ENCODE data around the gene EIF4A2. TPM values are rescaled to one million over a fixed set of nuclear protein-coding genes. Genes with fewer than 3 reads are reported as not detected.

The EIF4A2 gene
- polyA plus RNA-seq, 3 donors = 281 to 425 (median 396) TPM

Other genes starting within 250 kb of the EIF4A2 start
- gene CRYGS, start 239.2 kb upstream of the EIF4A2 start, polyA plus RNA-seq = 1 to 10 TPM; 1.2 to 6.7 (median 1.4) TPM
- gene TBCCD1, start 216.2 kb upstream of the EIF4A2 start, polyA plus RNA-seq = 1 to 10 TPM; 3.5 to 9.8 (median 6.8) TPM
- gene DNAJB11, start 212.9 kb upstream of the EIF4A2 start, polyA plus RNA-seq = 10 to 100 TPM; 23.6 to 44.9 (median 40.7) TPM
- gene AHSG, start 170.5 kb upstream of the EIF4A2 start, polyA plus RNA-seq = under 1 TPM in 1 of 3 donors, not detected in 2; 0.06 TPM
- not detected for gene FETUB, start 143.2 kb upstream of the EIF4A2 start, polyA plus RNA-seq
- gene HRG, start 117.6 kb upstream of the EIF4A2 start, polyA plus RNA-seq = not detected
- gene KNG1, start 66.2 kb upstream of the EIF4A2 start, polyA plus RNA-seq = under 1 TPM in 2 of 3 donors, not detected in 1; 0.02 to 0.04 TPM
- gene RFC4, start 22.9 kb downstream of the EIF4A2 start, polyA plus RNA-seq = 10 to 100 TPM in 2 of 3 donors, 1 to 10 TPM in 1; 7.8 to 14.4 (median 12.7) TPM
- 1,000 to 10,000 TPM in 1 of 3 donors, 100 to 1,000 TPM in 1, 10 to 100 TPM in 1; 98.4 to 1,082 (median 265) TPM for gene ADIPOQ, start 59.1 kb downstream of the EIF4A2 start, polyA plus RNA-seq
- 10 to 100 TPM in 2 of 3 donors, 1 to 10 TPM in 1; 6.0 to 15.2 (median 10.8) TPM for gene ST6GAL1, start 146.9 kb downstream of the EIF4A2 start, polyA plus RNA-seq